Caco-2 (cell line): ENCODE data around the gene PSMA6. TPM values are rescaled to one million over a fixed set of nuclear protein-coding genes. Genes with fewer than 3 reads are reported as not detected.
"Not testable (repeated sequence)": the region's sequence is repeated elsewhere in the genome, so short reads cannot be mapped to it uniquely, and the experiment has no call there.

Source experiments
- BruUV-seq: library from RNA; stranded (reverse); fragments of 400-500 nt; replicated peaks from 2 replicates; lab custom pipeline; 2021; lab: Mats Ljungman, UMichigan
- CTCF ChIA-PET: fragments of 300-600 bp; sonication (Branson Sonifier 250); formaldehyde crosslinking; loops from one replicate; lab custom pipeline; 2022; ENCODE audit warnings: antibody characterized with exemption; lab: Charles Lee
- POLR2A ChIA-PET: fragments of 300-600 bp; sonication (Branson Sonifier 250); formaldehyde crosslinking; loops from one replicate; lab custom pipeline; 2022; ENCODE audit warnings: antibody characterized with exemption; lab: Charles Lee
- DNase-seq, 2 experiments: peaks; one replicate each; pipeline versions ENCODE4 v3.0.0 to v3.0.0-alpha.2; 2020 to 2022
- H3K27me3 ChIP-seq: replicated peaks from 2 replicates; pipeline ENCODE4 v1.6.0; 2011; ENCODE audit warnings: low read length; ENCODE audit not compliant: control insufficient read depth, insufficient read depth
- H3K36me3 ChIP-seq: 2 replicates; pipeline ENCODE4 v1.5.1; 2011; ENCODE audit warnings: low read length; ENCODE audit not compliant: control insufficient read depth, insufficient read depth
- H3K4me1 ChIP-seq: fragments of 250-450 bp; sonication (Bioruptor Pico); 2 replicates; pipeline ENCODE4 v1.5.1; 2020; ENCODE audit warnings: mild to moderate bottlenecking
- H3K4me3 ChIP-seq: 2 replicates; pipeline ENCODE4 v1.5.1; 2011; ENCODE audit warnings: low read depth, mild to moderate bottlenecking, control low read depth, low read length
- H3K9me3 ChIP-seq: fragments of 250-450 bp; sonication (Bioruptor Pico); 2 replicates; pipeline ENCODE4 v1.5.1; 2020; ENCODE audit warnings: mild to moderate bottlenecking, moderate library complexity
- H3K27ac Mint-ChIP-seq: one replicate; pipeline ENCODE4 v1.8.0; 2022; ENCODE audit warnings: mixed read lengths; ENCODE audit not compliant: unreplicated experiment
- H3K27me3 Mint-ChIP-seq: one replicate; pipeline ENCODE4 v1.8.0; 2022; ENCODE audit warnings: mixed read lengths; ENCODE audit not compliant: insufficient read depth, unreplicated experiment
- H3K36me3 Mint-ChIP-seq: one replicate; pipeline ENCODE4 v1.8.0; 2022; ENCODE audit warnings: mild to moderate bottlenecking, mixed read lengths; ENCODE audit not compliant: insufficient read depth, unreplicated experiment
- H3K4me1 Mint-ChIP-seq: one replicate; pipeline ENCODE4 v1.8.0; 2022; ENCODE audit warnings: low read depth, mixed read lengths; ENCODE audit not compliant: unreplicated experiment
- H3K4me3 Mint-ChIP-seq: one replicate; pipeline ENCODE4 v1.8.0; 2022; ENCODE audit warnings: mild to moderate bottlenecking, moderate library complexity, mixed read lengths; ENCODE audit not compliant: unreplicated experiment
- H3K9me3 Mint-ChIP-seq: one replicate; pipeline ENCODE4 v1.8.0; 2022; ENCODE audit warnings: mixed read lengths; ENCODE audit not compliant: unreplicated experiment
- CTCF ChIP-seq, 2 experiments: fragments of 200-600 bp in 1 of 2; IDR thresholded peaks; 1 replicate in 1 of 2; 2 replicates in 1 of 2; pipeline versions ENCODE4 v1.5.1 to v1.8.0; 2011 to 2022; ENCODE audit warnings: antibody characterized with exemption in 1 of 2, control low read depth in 1 of 2, inconsistent platforms in 1 of 2, low read depth in 1 of 2, low read length in 1 of 2, mild to moderate bottlenecking in 1 of 2, moderate library complexity in 1 of 2; ENCODE audit not compliant: insufficient read depth in 1 of 2, severe bottlenecking in 1 of 2, unreplicated experiment in 1 of 2
- intact Hi-C: fragments of 100-400 bp; cut with micrococcal nuclease; formaldehyde crosslinking; loops from one replicate; pipeline ENCODE4 v1.10.0; 2022; ENCODE audit not compliant: unreplicated experiment
- total RNA-seq: library from RNA; stranded (reverse); gene quantifications from 2 replicates; pipeline ENCODE4 v1.2.3, GENCODE V29; 2022

The PSMA6 gene
- total RNA-seq, 1 experiment from 2014 or later: 247 TPM

- no TSS peak for BruUV-seq
- Mint-ChIP-seq H3K4me1 (peaks cover 7% of the 10 kb centered on the region), H3K36me3 (peaks cover 26% of the 10 kb centered on the region), H3K27ac (no peak overlapping the region), H3K4me3 (no peak overlapping the region), H3K27me3 (no peaks in the 10 kb centered on the region), H3K9me3 (peaks cover 12% of the 10 kb centered on the region)
- ChIA-PET POLR2A (no interaction called here), CTCF (no interaction called here)
- Histone ChIP-seq H3K36me3 (no peaks in the 10 kb centered on the region), H3K27me3 (no peaks in the 10 kb centered on the region), H3K9me3 (no peaks in the 10 kb centered on the region), H3K4me1 (peaks cover 8% of the 10 kb centered on the region), H3K4me3 (no peak overlapping the region)
- intact Hi-C loops: loop anchor here (10.0 kb wide), 1 partner anchor 174 kb away; the partner anchor contains the start of genes PPP2R3C and PRORP
- no peak for TF ChIP-seq CTCF (IDR thresholded peaks at IDR 0.05; ENCODE audit: insufficient read depth in 1 of 2, low read depth in 1 of 2, low read length in 1 of 2, severe bottlenecking in 1 of 2, unreplicated experiment in 1 of 2)
- no peak for DNase-seq
These were observed 6.2 kb downstream of the PSMA6 start for GRCh38 chr14:35298351-35298750.

GRCh38 chr14:35299708-35300107, 7.5 kb downstream of the PSMA6 start:
- Histone ChIP-seq H3K9me3 (no peaks in the 10 kb centered on the region), H3K4me1 (no peaks in the 10 kb centered on the region), H3K4me3 (no peak overlapping the region), H3K27me3 (no peaks in the 10 kb centered on the region), H3K36me3 (no peaks in the 10 kb centered on the region)
- ChIA-PET CTCF (no interaction called here), POLR2A (no interaction called here)
- Mint-ChIP-seq H3K27ac (no peak overlapping the region), H3K27me3 (no peaks in the 10 kb centered on the region), H3K4me1 (peaks cover 7% of the 10 kb centered on the region), H3K36me3 (peaks cover 21% of the 10 kb centered on the region), H3K4me3 (no peak overlapping the region), H3K9me3 (peaks cover 16% of the 10 kb centered on the region)
- DNase-seq: no peak
- TF ChIP-seq CTCF (IDR thresholded peaks at IDR 0.05; ENCODE audit: insufficient read depth in 1 of 2, low read depth in 1 of 2, low read length in 1 of 2, severe bottlenecking in 1 of 2, unreplicated experiment in 1 of 2): no peak
- no TSS peak for BruUV-seq
- intact Hi-C loops: loop anchor here (10.0 kb wide), 1 partner anchor 175 kb away; the partner anchor contains the start of genes PPP2R3C and PRORP

GRCh38 chr14:35300228-35300627, 8.0 kb downstream of the PSMA6 start:
- intact Hi-C loops: no loop called here
- no TSS peak for BruUV-seq
- Mint-ChIP-seq H3K27ac (no peak overlapping the region), H3K36me3 (peaks cover 21% of the 10 kb centered on the region), H3K4me1 (peaks cover 7% of the 10 kb centered on the region), H3K27me3 (no peaks in the 10 kb centered on the region), H3K4me3 (no peak overlapping the region), H3K9me3 (peaks cover 16% of the 10 kb centered on the region)
- CTCF ChIA-PET: no interaction called here
- no peaks in the 10 kb centered on the region for H3K4me1 ChIP-seq
- H3K4me3 ChIP-seq: no peak overlapping the region
- TF ChIP-seq CTCF (IDR thresholded peaks at IDR 0.05; ENCODE audit: insufficient read depth in 1 of 2, low read depth in 1 of 2, low read length in 1 of 2, severe bottlenecking in 1 of 2, unreplicated experiment in 1 of 2): no peak
- no peaks in the 10 kb centered on the region for H3K9me3 ChIP-seq
- H3K27me3 ChIP-seq: no peaks in the 10 kb centered on the region
- POLR2A ChIA-PET: no interaction called here
- no peak for DNase-seq
- no peaks in the 10 kb centered on the region for H3K36me3 ChIP-seq

GRCh38 chr14:35301334-35301733, 9.2 kb downstream of the PSMA6 start:
- H3K4me1 ChIP-seq, CTCF ChIA-PET, H3K4me3 Mint-ChIP-seq, intact Hi-C loops, H3K27me3 ChIP-seq, BruUV-seq, H3K27me3 Mint-ChIP-seq, H3K27ac Mint-ChIP-seq, DNase-seq, H3K9me3 ChIP-seq, H3K36me3 ChIP-seq, H3K4me3 ChIP-seq, H3K4me1 Mint-ChIP-seq: not testable (repeated sequence)
- Mint-ChIP-seq H3K36me3 (peaks cover 22% of the 10 kb centered on the region), H3K9me3 (peaks cover 16% of the 10 kb centered on the region)
- POLR2A ChIA-PET: interaction anchor here (0.5 kb wide), 1 partner anchor 9 kb away, joined by 3 read pairs; the partner anchor contains the start of gene PSMA6
